Keratinocyte (primary cell): ENCODE data around the gene TKT. TPM values are rescaled to one million over a fixed set of nuclear protein-coding genes. Genes with fewer than 3 reads are reported as not detected.

Experiments used
- DNase-seq: peaks from one replicate; pipeline ENCODE4 v3.0.0-alpha.2; 2011; ENCODE audit warnings: low read depth, missing footprints, low spot score
- FAIRE-seq: peaks from 2 replicates; lab custom pipeline; 2011; peaks lifted over from hg19 to GRCh38; lab: Jason Lieb, UNC
- H2AFZ ChIP-seq: 2 replicates; pipeline ENCODE4 v1.6.0; 2012; ENCODE audit warnings: low read length, control low read depth, inconsistent platforms; ENCODE audit not compliant: control insufficient read depth
- H3K27ac ChIP-seq: 2 replicates; pipeline ENCODE4 v1.5.1; 2011; ENCODE audit warnings: low read length; ENCODE audit not compliant: control insufficient read depth, insufficient read depth
- H3K27me3 ChIP-seq: 3 replicates; pipeline ENCODE4 v1.6.0; 2011; ENCODE audit warnings: low read length; ENCODE audit not compliant: control insufficient read depth, insufficient read depth; ENCODE audit errors: extremely low read depth
- H3K36me3 ChIP-seq, 2 experiments: 2 replicates in 1 of 2; 3 replicates in 1 of 2; pipeline ENCODE4 v1.5.1; 2011; ENCODE audit warnings: low read length in 2 of 2, mild to moderate bottlenecking in 1 of 2; ENCODE audit not compliant: control insufficient read depth in 2 of 2, insufficient read depth in 2 of 2; ENCODE audit errors: extremely low read depth in 1 of 2
- H3K4me1 ChIP-seq: 3 replicates; pipeline ENCODE4 v1.5.1; 2011; ENCODE audit warnings: low read length; ENCODE audit not compliant: control insufficient read depth, insufficient read depth; ENCODE audit errors: extremely low read depth
- H3K4me2 ChIP-seq: 3 replicates; pipeline ENCODE4 v1.6.0; 2011; ENCODE audit warnings: low read depth, low read length; ENCODE audit not compliant: control insufficient read depth, insufficient read depth; ENCODE audit errors: extremely low read depth
- H3K4me3 ChIP-seq, 3 experiments: fragments of 200-600 bp in 1 of 3; sonication (generic) in 1 of 3; 2 replicates in 2 of 3; 3 replicates in 1 of 3; pipeline ENCODE4 v1.5.1; 2011 to 2016; ENCODE audit warnings: low read length in 3 of 3, mild to moderate bottlenecking in 3 of 3, control low read depth in 2 of 3, inconsistent platforms in 1 of 3, low read depth in 1 of 3, mixed read lengths in 1 of 3, mixed run types in 1 of 3, moderate library complexity in 1 of 3; ENCODE audit not compliant: control insufficient read depth in 2 of 3, insufficient read depth in 2 of 3; ENCODE audit errors: extremely low read depth in 1 of 3
- H3K79me2 ChIP-seq: 2 replicates; pipeline ENCODE4 v1.6.0; 2012; ENCODE audit warnings: low read length; ENCODE audit not compliant: control insufficient read depth, insufficient read depth
- H3K9ac ChIP-seq: 3 replicates; pipeline ENCODE4 v1.6.0; 2011; ENCODE audit warnings: low read length; ENCODE audit not compliant: control insufficient read depth, insufficient read depth; ENCODE audit errors: extremely low read depth
- H3K9me1 ChIP-seq: 3 replicates; pipeline ENCODE4 v1.6.0; 2011; ENCODE audit warnings: low read length; ENCODE audit not compliant: control insufficient read depth, insufficient read depth; ENCODE audit errors: extremely low read depth
- H3K9me3 ChIP-seq: 2 replicates; pipeline ENCODE4 v1.5.1; 2012; ENCODE audit warnings: low read depth, low read length; ENCODE audit not compliant: control insufficient read depth
- H4K20me1 ChIP-seq: 3 replicates; pipeline ENCODE4 v1.6.0; 2011; ENCODE audit warnings: low read length; ENCODE audit not compliant: control insufficient read depth, insufficient read depth; ENCODE audit errors: extremely low read depth
- EZH2 ChIP-seq: IDR thresholded peaks from one replicate; pipeline ENCODE4 v1.6.1; 2012; ENCODE audit warnings: inconsistent platforms, mild to moderate bottlenecking, low read length, moderate library complexity
- dilution Hi-C: fragments of 300-500 bp; cut with MboI; formaldehyde crosslinking; loops from one replicate; pipeline ENCODE4 v1.7.0; 2020; ENCODE audit warnings: low sequenced_read_pairs; ENCODE audit not compliant: extremely low pct_ligation_motif_present
- polyA plus RNA-seq, 5 experiments: library from polyadenylated mRNA; depleted of rRNA in 3 of 5; stranded (reverse) in 3 of 5; stranded (forward) in 1 of 5; unstranded in 1 of 5; fragments of >200 nt; gene quantifications; 1 replicate in 1 of 5; 2 replicates in 3 of 5; 3 replicates in 1 of 5; pipeline versions ENCODE4 v1.2.1 to v1.2.3, GENCODE V29; 2011 to 2012; ENCODE audit warnings: missing spikeins in 2 of 5, low read depth in 1 of 5, low replicate concordance in 1 of 5
- TF ChIP-seq, protein P1 (sequence below), 3 experiments: IDR thresholded peaks in 1 of 3; conservative IDR thresholded peaks in 1 of 3; optimal IDR thresholded peaks in 1 of 3; 2 replicates in 2 of 3; 3 replicates in 1 of 3; pipeline versions ENCODE3 to v1.5.1; 2011; ENCODE audit warnings: low read length in 3 of 3, mild to moderate bottlenecking in 3 of 3, moderate library complexity in 2 of 3, control low read depth in 1 of 3, inconsistent platforms in 1 of 3; ENCODE audit not compliant: insufficient read depth in 2 of 3; ENCODE audit errors: extremely low read depth in 1 of 3

TKT gene
- polyA plus RNA-seq, 1 donor (not counting 4 experiments of a cell fraction or from before 2014, with no cell fraction given): 266 TPM

DNA sequence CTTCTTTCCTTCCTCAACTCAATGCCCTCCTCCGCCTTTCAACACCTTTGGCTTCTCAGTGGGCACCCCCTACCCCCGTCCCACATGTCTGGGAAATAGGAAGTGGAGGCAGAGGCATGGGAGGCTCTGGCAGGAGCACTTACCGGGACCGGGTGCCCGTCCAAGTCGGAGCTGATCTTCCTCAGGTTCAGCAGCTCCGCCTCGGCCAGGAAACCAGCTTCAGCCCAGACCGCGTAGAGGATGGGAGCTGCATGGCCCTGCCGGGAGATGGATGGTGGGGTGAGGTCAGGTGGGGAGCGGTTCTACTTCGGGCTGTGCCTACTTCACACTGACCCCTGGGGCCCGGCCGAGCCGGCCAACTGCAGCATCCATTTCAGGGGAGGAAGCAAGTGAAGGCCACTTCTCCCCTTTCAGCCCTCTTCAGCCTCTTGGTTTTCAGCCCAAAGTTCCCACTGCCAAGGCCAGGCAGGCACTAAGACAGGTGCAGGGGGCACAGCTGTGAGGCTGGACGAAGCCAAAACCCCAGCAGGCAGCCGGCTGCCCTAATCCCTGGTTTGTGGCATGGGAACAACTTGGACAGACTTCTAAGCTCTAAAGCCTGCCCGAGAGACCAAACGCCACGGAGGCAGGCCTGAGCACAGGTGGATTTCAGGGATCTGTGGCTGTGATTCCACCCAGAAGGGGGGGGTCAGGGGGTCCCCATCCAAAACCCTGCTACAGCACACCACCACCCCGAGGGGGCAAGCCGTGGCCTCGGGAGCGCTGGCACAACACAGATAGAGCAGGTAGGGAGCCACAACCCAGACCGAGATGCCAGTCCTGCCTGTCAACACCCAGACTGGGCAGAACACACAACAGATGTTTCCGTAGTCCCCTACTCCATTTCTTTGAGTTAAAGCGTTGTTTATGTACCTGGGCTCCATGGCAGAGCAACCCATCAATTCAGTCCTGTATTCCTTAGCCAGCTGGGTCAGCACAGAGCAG is 14.5 kb downstream of the TKT start:
- no peaks in the 10 kb centered on the region for H3K9me3 ChIP-seq
- H3K9ac ChIP-seq: no peak overlapping the region
- no peak for TF ChIP-seq EZH2
- TF ChIP-seq, protein P1, sequence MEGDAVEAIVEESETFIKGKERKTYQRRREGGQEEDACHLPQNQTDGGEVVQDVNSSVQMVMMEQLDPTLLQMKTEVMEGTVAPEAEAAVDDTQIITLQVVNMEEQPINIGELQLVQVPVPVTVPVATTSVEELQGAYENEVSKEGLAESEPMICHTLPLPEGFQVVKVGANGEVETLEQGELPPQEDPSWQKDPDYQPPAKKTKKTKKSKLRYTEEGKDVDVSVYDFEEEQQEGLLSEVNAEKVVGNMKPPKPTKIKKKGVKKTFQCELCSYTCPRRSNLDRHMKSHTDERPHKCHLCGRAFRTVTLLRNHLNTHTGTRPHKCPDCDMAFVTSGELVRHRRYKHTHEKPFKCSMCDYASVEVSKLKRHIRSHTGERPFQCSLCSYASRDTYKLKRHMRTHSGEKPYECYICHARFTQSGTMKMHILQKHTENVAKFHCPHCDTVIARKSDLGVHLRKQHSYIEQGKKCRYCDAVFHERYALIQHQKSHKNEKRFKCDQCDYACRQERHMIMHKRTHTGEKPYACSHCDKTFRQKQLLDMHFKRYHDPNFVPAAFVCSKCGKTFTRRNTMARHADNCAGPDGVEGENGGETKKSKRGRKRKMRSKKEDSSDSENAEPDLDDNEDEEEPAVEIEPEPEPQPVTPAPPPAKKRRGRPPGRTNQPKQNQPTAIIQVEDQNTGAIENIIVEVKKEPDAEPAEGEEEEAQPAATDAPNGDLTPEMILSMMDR (optimal IDR thresholded peaks at IDR 0.05 in 1 of 3, IDR thresholded peaks at IDR 0.05 in 1 of 3, conservative IDR thresholded peaks at IDR 0.05 in 1 of 3; ENCODE audit: extremely low read depth in 1 of 3, insufficient read depth in 2 of 3, low read length in 3 of 3): no peak
- peaks cover 48% of the 10 kb centered on the region for H4K20me1 ChIP-seq
- no peaks in the 10 kb centered on the region for H3K27me3 ChIP-seq
- H3K4me3 ChIP-seq: no peak overlapping the region
- no peak for DNase-seq
- H3K36me3 ChIP-seq: peaks cover 44 to 48% of the 10 kb centered on the region in 2 experiments
- no peak overlapping the region for H3K4me2 ChIP-seq
- peaks cover 73% of the 10 kb centered on the region for H3K79me2 ChIP-seq
- no peak for FAIRE-seq
- peaks cover 18% of the 10 kb centered on the region for H3K9me1 ChIP-seq
- H3K27ac ChIP-seq: no peak overlapping the region
- peaks cover 28% of the 10 kb centered on the region for H3K4me1 ChIP-seq
- no peak overlapping the region for H2AFZ ChIP-seq
- dilution Hi-C loops: no loop called here

DNA sequence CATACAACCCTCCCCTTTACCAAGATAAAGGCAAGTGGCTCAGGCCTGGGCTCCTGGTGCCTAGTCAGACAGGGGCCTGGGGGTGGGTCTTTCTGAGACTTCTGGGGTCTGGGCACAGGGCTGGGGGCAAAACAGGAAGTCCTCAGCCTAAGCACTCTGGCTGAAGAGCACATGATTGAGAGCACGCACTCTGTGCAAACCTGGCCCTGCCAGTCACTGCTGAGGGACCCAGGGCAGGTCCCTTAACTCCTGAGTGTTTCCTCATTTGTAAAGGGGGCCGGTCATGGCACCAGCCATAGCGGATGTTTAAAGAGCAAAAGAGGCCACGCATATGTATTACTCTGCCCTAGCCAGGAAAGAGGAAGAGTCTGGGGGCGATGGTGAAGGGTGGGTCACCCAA is 16.0 kb downstream of the TKT start:
- H3K9me1 ChIP-seq: peaks cover 16% of the 10 kb centered on the region
- dilution Hi-C loops: no loop called here
- no peaks in the 10 kb centered on the region for H3K27me3 ChIP-seq
- no peak for TF ChIP-seq EZH2
- TF ChIP-seq, protein P1 (optimal IDR thresholded peaks at IDR 0.05 in 1 of 3, IDR thresholded peaks at IDR 0.05 in 1 of 3, conservative IDR thresholded peaks at IDR 0.05 in 1 of 3; ENCODE audit: extremely low read depth in 1 of 3, insufficient read depth in 2 of 3, low read length in 3 of 3): no peak
- no peak overlapping the region for H3K9ac ChIP-seq
- peaks cover 32% of the 10 kb centered on the region for H3K4me1 ChIP-seq
- no peak overlapping the region for H3K4me2 ChIP-seq
- H3K27ac ChIP-seq: no peak overlapping the region
- peaks cover 39% of the 10 kb centered on the region for H4K20me1 ChIP-seq
- FAIRE-seq: no peak
- no peak overlapping the region for H2AFZ ChIP-seq
- no peaks in the 10 kb centered on the region for H3K9me3 ChIP-seq
- H3K79me2 ChIP-seq: peaks cover 72% of the 10 kb centered on the region
- H3K36me3 ChIP-seq: peaks cover 55 to 56% of the 10 kb centered on the region in 2 experiments
- no peak overlapping the region for H3K4me3 ChIP-seq
- no peak for DNase-seq
